Amniotic epithelial cell (primary cell): ENCODE measurements around the gene ORMDL2.
A peak's percentile ranks its signal among the peaks of the same experiment; 100 is the strongest.

Experiments used
- DNase-seq: peaks from one replicate; pipeline ENCODE4 v3.0.0-alpha.2; 2010; ENCODE audit warnings: low read depth

The ORMDL2 gene

GRCh38 chr12:55817345-55818139 is at the start of gene ORMDL2, which contains the start of gene SARNP:
TSS of gene ORMDL2 (plus strand) at chr12:55818041. CDS start at chr12:55819000, 959 bp downstream.
TSS of gene SARNP (minus strand) at chr12:55817724. CDS start at chr12:55817701, 23 bp downstream.
- DNase-seq = peak; percentile 100

DNA sequence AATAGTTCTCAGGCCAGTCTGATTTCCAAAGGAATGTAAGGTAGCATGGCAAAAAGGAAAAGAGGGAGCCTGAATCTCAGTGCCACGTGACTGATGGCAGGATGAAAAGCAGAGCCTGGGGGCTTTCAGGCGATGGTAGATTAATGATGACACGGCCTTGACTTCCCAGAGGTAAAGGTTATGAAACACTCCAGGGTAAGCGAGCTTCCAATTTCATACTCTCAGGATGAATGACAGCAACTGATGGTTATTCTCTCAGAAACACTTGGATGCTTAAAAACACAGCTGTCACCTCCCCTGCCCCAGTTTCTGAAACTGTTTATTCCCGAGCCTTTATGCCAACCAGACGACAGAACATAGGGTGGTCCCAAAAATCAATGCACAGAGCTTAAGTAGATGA is 46.1 kb upstream of the ORMDL2 start:
- DNase-seq = no peak

DNA sequence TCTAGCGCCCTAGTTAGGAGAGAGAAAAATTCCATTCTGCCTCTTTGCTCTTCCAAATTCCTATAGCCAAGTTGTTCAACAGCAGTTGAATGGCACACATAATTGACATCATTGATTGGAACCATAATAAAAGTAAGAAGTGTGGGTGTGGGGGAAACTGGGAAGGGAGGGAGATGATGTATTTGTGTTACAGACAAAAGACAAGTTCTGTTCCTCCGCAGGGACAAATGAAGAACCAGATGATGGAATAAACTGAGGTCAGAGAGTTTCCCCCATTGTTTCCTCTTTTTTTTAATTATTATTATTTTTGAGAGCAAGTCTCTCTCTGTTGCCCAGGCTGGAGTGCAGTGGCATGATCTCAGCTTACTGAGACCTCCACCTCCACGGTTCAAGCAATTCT is 40.0 kb upstream of the ORMDL2 start:
- no peak for DNase-seq

DNA sequence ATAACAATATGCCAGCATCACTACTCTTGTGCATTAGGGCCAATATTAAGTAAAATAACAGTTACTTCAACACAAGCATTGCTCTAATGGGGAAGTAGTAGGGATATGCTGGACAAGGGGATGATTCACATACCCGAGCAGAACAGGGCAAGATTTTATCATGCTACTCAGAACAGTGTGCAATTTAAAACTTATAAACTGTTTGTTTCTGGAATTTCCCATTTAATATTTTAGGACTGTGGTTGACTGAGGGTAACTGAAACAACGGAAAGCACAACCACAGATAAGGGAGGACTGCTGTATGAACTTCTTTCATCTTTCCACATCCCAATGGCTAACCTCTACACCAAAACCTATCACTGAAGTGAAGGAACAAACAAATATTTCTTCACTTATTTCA is 37.2 kb upstream of the ORMDL2 start:
- DNase-seq = peak; percentile 87

DNA sequence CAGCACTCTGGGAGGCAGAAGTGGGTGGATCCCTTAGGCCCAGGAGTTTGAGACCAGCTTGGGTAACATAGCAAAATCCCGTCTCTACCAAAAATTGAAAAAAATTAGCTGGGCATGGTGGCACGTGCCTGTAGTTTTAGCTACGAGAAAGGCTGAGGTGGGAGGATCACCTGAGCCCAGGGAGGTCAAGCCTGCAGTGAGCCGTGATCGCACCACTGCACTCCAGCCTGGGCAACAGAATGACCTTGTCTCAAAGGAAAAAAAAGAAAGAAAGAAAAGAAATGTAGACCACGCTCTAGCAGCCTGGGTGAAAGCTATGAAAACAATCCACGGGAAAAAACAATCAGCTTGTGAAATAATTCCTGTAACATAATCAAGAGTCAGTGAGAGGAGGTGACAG is 29.3 kb upstream of the ORMDL2 start:
- no peak for DNase-seq

GRCh38 chr12:55789171-55789570 is 28.7 kb upstream of the ORMDL2 start:
- peak; percentile 47 for DNase-seq

GRCh38 chr12:55789893-55790292 is 27.9 kb upstream of the ORMDL2 start:
- no peak for DNase-seq

DNA sequence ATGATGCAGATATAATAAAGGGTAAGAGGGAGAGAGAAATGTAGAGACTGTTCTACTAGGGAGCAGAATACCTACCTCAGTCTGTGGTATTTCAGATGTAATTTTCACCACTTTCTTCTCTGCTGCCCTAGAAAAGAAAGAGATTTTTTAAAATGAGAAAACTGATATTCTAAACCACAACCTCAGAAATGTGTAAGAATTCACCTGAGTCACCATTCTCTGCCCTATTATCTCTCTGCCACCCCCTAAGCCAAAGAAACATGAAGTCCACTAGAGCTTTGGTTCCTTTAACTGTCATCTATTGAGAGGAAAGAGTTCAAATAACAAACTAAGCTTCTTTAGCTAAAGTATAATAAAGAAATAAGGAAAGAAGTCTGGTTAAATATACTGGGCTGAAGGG is 21.9 kb upstream of the ORMDL2 start:
- no peak for DNase-seq

DNA sequence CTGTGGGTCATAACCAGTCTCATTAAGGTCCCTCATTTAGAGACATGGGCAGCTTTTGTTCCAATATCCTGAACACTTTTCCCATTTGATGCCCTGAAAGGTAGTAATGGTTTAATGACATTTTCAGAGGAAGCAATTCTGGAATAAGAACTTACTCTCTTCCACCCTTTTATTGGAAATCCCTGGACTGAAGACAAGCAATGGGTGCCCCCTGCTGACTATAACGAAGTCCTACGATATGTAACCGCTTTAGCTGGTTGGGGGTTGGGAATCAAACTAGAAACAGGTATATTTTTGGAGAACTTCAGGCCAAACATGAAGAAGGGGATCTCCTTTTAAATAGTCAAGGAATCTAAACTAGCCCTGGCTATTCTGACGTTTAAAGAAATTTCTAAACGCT is 20.8 kb upstream of the ORMDL2 start:
- peak; percentile 67 for DNase-seq

DNA sequence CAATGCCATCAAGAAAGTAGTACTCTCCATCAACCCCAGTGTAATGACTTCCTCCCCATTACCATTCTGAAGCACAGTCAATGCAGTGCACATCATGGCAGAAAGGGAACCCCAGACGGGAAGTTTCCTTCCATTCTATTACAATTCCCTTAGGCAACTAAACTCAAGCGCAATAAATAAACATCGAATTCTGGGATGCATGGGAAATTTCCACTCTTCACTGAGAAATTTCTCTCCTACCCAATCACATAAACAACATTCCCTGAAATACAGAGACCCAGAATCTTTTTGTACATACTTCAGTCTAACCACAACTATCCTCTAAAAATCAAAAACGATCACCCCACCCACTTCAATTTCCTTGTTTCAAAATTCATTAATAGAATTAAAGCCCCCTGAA is 20.3 kb upstream of the ORMDL2 start:
- no peak for DNase-seq

- DNase-seq = no peak
Observed at GRCh38 chr12:55806982-55807381, 10.9 kb upstream of the ORMDL2 start.

DNA sequence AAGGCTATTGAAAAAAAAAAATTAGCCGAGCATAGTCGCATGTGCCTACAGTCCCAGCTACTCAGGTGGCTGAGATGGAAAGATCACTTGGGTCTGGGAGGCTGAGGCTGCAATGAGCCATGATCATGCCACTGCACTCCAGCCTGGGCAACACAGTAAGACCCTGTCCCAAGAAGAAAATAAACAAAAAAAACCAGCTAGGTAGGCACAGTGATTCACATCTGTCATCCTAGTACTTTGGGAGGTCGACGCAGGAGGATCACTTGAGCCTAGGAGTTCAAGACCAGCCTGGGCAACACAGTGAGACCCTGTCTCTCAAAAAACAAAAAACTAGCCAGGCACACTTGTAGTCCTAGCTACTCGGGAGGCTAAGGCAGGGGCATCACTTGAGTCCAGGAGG is 8.6 kb upstream of the ORMDL2 start:
- no peak for DNase-seq

GRCh38 chr12:55812088-55812487 is 5.8 kb upstream of the ORMDL2 start:
- no peak for DNase-seq

DNA sequence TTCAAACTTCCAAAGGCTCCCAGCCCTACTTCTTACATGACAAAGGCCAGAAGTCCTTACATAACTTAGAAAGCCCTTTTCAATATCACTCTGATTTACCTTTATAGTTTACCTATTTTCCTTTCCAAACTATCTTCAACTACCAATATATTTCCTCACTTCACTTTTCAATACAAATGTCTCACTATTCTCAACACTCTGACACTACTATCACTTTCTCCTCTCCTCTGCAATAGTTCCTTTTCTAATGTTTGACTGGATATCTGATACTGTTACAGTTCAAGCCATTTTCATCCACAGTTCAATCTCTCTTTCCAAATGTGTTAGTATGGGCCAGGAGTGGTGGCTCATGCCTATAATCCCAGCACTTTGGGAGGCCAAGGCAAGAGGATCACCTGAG is 3.6 kb upstream of the ORMDL2 start:
- no peak for DNase-seq

GRCh38 chr12:55815473-55815872 is 2.4 kb upstream of the ORMDL2 start:
- DNase-seq = no peak

GRCh38 chr12:55816881-55817344 is 928 bp upstream of the ORMDL2 start:
- peak; percentile 39 for DNase-seq

GRCh38 chr12:55818140-55818728 is 393 bp downstream of the ORMDL2 start:
- DNase-seq = peak; percentile 13

DNA sequence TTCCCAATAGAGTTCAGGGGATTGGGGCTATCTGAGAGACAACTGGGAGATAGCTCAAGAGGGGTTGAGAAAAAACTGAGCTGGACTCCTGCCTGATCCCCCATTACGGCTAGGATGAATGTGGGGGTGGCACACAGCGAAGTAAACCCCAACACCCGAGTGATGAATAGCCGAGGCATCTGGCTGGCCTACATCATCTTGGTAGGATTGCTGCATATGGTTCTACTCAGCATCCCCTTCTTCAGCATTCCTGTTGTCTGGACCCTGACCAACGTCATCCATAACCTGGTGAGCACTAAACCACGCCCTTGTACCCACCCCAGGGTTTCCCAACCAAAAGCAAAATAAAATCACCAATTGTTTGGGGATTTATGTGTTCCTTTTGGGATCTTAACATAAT is 1.0 kb downstream of the ORMDL2 start:
- peak; percentile 48 for DNase-seq

GRCh38 chr12:55820679-55821078 is 2.8 kb downstream of the ORMDL2 start:
- peak; percentile 21 for DNase-seq

DNA sequence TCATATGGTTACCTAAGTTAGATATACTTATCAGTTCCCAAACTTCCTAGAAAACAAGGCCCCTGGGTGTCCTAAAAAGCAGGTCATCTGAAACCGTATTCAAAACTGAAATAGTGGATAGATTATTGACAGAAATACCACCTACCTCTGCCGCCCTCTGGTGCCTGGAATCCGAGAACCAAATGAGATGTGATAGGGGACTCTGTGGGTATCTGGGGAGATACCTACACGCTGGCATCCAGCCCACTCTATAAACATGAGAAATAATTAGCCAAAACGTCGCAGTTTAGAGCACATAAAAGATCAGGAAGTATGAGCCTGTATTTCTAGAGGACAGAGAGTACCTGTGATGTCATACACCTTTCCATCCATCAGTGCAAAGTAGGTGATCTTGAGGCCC is 4.4 kb downstream of the ORMDL2 start:
- DNase-seq = no peak

GRCh38 chr12:55823419-55823818 is 5.6 kb downstream of the ORMDL2 start:
- DNase-seq = no peak

- no peak for DNase-seq
Observed at GRCh38 chr12:55824726-55825125, 6.9 kb downstream of the ORMDL2 start.

DNA sequence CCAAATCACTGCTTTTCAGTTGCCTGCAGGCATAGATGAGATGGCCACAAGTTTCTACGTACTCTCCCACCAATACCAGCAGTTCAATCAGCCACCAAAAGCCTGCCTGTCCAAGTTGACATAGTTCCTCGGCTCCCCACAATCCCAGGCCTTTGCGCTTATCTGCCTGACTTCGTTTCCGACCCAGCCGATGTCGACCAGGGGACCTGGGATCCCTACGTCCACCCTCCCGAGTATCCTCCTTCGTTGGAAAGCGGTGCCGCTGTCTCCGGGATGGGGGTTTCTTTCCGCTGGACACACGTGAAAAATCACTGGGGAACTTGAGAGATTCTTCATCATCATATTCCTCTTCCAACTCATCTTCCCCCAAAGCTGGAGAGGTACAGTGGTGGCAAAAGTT is 10.0 kb downstream of the ORMDL2 start:
- no peak for DNase-seq

DNA sequence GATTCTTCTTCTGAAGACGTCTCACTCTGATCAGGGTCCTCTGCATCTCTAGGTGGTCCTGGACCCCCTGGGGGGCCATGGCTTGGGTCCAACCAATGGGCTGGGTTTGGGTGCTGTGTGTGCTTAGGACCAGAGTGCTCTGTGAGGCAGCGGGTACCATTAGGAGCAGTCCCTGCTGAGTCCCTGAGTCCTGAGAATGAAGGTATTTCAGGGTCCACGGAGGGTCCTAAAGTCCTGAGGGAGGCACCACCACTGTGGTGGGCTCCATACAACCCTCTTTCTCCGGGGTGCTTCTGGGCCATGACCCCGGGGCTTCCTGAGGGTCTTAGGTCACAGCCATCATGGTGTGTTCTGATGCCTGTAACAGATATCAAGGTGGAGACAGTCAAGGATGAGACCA is 10.5 kb downstream of the ORMDL2 start:
- DNase-seq = no peak
